ENCODE measurements around the gene PPP1R2. TPM values are rescaled to one million over a fixed set of nuclear protein-coding genes. Genes with fewer than 3 reads are reported as not detected.

The PPP1R2 gene
- total RNA-seq, 3 donors from 2014 or later = 42.6 to 60.0 (median 46.2) TPM

DNA sequence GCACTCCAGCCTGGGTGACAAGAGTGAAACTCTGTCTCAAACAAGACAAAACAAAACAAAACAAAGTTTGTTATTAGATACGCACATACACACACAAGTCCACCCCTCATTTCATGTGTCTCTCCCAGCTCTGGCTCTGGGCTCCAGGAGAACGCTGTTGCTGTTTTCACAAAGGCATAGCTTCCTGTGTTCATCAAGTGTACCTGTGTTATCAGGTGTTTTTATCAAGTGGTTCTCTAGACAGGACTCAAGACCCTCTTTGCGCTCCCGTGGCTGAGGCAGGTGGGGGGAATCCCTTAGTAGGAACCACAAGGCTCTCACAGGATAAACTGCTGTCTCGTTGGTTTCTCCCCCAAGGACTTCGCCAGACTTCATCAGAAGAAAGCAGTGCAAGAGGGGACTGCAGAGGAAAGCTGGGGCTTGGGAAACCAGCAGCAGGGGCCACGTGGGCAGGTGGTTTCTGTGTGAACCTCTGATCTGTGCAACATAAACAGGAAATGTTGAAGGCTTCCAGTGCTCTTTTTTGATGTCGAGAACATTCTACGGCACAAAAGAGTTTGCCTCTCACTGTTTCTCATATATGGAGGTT, 6.9 kb upstream of the PPP1R2 start:
- peaks cover 32% of the 10 kb centered on the region for H3K4me1 ChIP-seq (ENCODE audit: low read depth)
- peak; percentile 57 to 81 (median 71) for DNase-seq
- intact Hi-C loops (cut with DNase I, micrococcal nuclease) = no loop called here

DNA sequence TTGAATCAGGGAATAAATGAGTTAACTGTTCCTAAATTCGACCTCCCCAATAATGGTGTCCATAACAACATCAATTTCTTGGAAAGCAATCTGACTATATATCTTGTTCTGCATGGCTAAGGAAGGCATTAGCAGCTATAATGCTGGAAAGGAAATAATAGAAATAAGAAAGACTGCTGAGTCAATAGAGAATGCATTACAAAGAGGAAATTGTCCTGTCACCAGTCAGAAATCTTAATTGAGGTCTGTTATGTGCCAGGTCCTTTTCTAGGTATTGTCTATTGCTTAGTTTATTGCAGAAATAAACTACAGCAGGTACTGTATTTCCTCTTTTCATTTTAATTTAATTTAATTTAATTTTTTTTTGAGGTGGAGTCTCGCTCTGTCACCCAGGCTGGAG, 5.9 kb upstream of the PPP1R2 start:
- no peaks in the 10 kb centered on the region for H3K36me3 ChIP-seq (ENCODE audit: low read depth)
- H3K4me3 ChIP-seq = no peak overlapping the region
- H3K4me1 ChIP-seq (ENCODE audit: low read depth) = peaks cover 32% of the 10 kb centered on the region
- TF ChIP-seq, protein P1, sequence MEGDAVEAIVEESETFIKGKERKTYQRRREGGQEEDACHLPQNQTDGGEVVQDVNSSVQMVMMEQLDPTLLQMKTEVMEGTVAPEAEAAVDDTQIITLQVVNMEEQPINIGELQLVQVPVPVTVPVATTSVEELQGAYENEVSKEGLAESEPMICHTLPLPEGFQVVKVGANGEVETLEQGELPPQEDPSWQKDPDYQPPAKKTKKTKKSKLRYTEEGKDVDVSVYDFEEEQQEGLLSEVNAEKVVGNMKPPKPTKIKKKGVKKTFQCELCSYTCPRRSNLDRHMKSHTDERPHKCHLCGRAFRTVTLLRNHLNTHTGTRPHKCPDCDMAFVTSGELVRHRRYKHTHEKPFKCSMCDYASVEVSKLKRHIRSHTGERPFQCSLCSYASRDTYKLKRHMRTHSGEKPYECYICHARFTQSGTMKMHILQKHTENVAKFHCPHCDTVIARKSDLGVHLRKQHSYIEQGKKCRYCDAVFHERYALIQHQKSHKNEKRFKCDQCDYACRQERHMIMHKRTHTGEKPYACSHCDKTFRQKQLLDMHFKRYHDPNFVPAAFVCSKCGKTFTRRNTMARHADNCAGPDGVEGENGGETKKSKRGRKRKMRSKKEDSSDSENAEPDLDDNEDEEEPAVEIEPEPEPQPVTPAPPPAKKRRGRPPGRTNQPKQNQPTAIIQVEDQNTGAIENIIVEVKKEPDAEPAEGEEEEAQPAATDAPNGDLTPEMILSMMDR (IDR thresholded peaks at IDR 0.05) = no peak
- intact Hi-C loops (cut with DNase I, micrococcal nuclease) = no loop called here
- ATAC-seq (peak; percentile 42), DNase-seq (no peak)
- no peaks in the 10 kb centered on the region for H3K9me3 ChIP-seq

More for the DNA sequence above, 6.9 kb upstream of the PPP1R2 start:
- Histone ChIP-seq H3K4me3 (no peak overlapping the region), H3K9me3 (no peaks in the 10 kb centered on the region), H3K36me3 (ENCODE audit: low read depth) (no peaks in the 10 kb centered on the region)
- peak; percentile 63 for ATAC-seq
- TF ChIP-seq, protein P1 (IDR thresholded peaks at IDR 0.05) = no peak

DNA sequence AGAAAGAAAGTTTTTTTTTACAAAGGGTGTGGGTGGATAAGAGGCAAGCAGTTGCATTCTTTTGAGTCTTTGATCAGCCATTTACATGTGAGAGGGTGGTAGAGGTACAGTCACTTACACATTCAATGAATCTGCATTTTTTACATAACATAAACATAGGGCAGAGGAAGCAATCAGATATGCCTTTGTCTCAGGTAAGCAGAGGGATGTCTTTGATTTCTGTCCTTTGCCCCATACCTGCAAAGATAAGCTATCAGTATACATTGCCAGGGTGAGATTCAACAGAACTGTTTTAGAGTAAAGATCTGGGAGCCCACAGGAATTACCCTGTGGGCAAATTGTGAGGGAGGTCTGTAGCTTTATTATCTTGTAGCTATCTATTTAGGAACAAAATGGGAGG, 5.4 kb upstream of the PPP1R2 start:
- TF ChIP-seq, protein P1 (IDR thresholded peaks at IDR 0.05) = no peak
- DNase-seq = no peak
- intact Hi-C loops (cut with DNase I, micrococcal nuclease) = no loop called here
- Histone ChIP-seq H3K4me3 (no peak overlapping the region), H3K4me1 (ENCODE audit: low read depth) (peaks cover 32% of the 10 kb centered on the region), H3K9me3 (no peaks in the 10 kb centered on the region), H3K36me3 (ENCODE audit: low read depth) (no peaks in the 10 kb centered on the region)
- ATAC-seq = peak; percentile 12

DNA sequence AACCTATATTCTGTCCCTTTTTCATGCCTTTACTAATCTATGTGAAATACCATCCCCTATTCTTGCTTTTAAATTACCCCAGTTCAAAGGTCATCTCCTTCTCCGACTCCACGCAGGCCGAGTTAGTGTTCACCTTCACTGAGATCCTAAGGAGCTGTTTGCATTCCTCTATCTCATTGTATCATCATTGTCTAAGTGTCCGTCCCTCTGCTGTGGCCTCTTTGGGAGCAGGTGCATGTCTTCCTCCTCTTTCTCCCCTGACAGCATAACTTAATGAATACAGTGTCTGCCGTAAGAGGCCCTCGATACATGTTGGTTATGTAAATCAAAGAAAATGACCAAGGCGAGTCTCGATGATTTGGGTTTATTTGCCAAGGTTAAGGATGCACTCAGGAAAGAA, 4.9 kb upstream of the PPP1R2 start:
- intact Hi-C loops (cut with DNase I, micrococcal nuclease) = no loop called here
- DNase-seq = no peak
- H3K4me3 ChIP-seq = no peak overlapping the region
- TF ChIP-seq, protein P1 (IDR thresholded peaks at IDR 0.05) = no peak
- H3K9me3 ChIP-seq = no peaks in the 10 kb centered on the region
- no peak for ATAC-seq
- H3K36me3 ChIP-seq (ENCODE audit: low read depth) = no peaks in the 10 kb centered on the region
- H3K4me1 ChIP-seq (ENCODE audit: low read depth) = peaks cover 32% of the 10 kb centered on the region

DNA sequence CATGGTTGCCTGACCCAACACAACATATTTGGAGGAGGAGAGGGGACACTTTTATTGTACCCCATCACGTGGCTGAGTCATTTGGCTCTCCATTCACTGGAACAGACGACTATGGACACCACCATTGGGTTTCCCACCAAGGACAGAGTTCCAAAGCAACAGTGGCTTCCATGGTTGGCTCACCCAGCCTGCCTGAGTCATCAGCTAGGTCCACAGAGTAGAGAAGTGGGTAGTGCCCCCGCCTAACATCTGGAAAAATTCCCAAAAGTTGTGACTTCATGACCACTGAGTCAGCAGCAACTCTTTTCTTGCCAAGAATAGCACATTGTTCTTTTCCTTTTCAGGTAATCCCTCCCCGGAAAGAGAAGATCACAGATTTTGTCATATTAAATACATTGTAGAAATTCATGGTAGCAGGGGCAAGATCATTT, 3.0 kb upstream of the PPP1R2 start:
- intact Hi-C loops (cut with DNase I, micrococcal nuclease) = no loop called here
- Histone ChIP-seq H3K36me3 (ENCODE audit: low read depth) (no peaks in the 10 kb centered on the region), H3K9me3 (no peaks in the 10 kb centered on the region), H3K4me1 (ENCODE audit: low read depth) (peaks cover 29% of the 10 kb centered on the region), H3K4me3 (no peak overlapping the region)
- TF ChIP-seq, protein P1 (IDR thresholded peaks at IDR 0.05) = no peak
- DNase-seq (no peak), ATAC-seq (no peak)

DNA sequence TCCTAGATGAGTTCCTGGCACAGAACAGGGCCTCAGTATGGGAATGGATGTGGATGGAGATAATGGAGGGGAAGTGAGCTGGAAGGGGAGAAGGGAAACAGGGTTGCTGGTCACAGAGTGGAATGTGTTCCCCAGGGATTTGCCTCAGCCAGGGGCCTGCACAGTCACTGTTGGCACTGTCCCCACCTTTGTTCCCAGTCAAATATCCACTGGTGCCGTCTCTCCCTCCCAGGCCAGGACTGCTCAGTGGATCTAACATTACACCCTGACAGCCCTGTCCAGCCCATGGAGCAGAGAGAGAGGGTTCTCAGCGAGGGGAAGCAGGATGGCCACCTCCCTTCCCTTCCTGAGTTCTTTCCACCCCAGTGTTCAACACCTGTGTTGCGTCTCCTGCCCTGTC, 1.5 kb upstream of the PPP1R2 start:
- Histone ChIP-seq H3K4me1 (ENCODE audit: low read depth) (peaks cover 18% of the 10 kb centered on the region), H3K4me3 (no peak overlapping the region), H3K36me3 (ENCODE audit: low read depth) (no peaks in the 10 kb centered on the region), H3K9me3 (no peaks in the 10 kb centered on the region)
- ATAC-seq = no peak
- intact Hi-C loops (cut with DNase I, micrococcal nuclease) = no loop called here
- TF ChIP-seq, protein P1 (IDR thresholded peaks at IDR 0.05) = no peak
- no peak for DNase-seq

Data from mucosa of descending colon (tissue), 3 donors.